Measurements from ENCODE around the gene POLE. TPM values are rescaled to one million over a fixed set of nuclear protein-coding genes. Genes with fewer than 3 reads are reported as not detected.

Gene POLE
- total and polyA plus RNA-seq, 9 of the 15 experiments (the other 6 are each of a cell fraction or from before 2014, with no cell fraction given), result 2.4 to 154 (median 49.6) TPM

GRCh38 chr12:132606466-132606865 lies 80.7 kb downstream of the POLE start:
- ChIA-PET CTCF (ENCODE audit: low intra/inter-chr PET ratio) (no interaction called here), POLR2A (no interaction called here)
- 13% methylated on average over 16 of the region's 16 CpGs for WGBS (ENCODE audit: insufficient coverage, low coverage, missing lambda C conversion rate)
- DNase-seq (ENCODE audit: extremely low read depth in 1 of 4, low spot score in 3 of 4) (no peak), FAIRE-seq (no peak), ATAC-seq (no peak)
- H2AFZ ChIP-seq (ENCODE audit: low read depth, low read length), result no peak overlapping the region
- BruUV-seq (replicated peaks), result no TSS peak
- H3K36me3 ChIP-seq (ENCODE audit: control insufficient read depth, insufficient read depth, low read length), result no peaks in the 10 kb centered on the region
- H3K79me2 ChIP-seq (ENCODE audit: control insufficient read depth, insufficient read depth, low read length), result no peaks in the 10 kb centered on the region
- peaks cover 51 to 91% of the 10 kb centered on the region in 2 experiments for H3K27me3 ChIP-seq (ENCODE audit: control insufficient read depth in 2 of 2, insufficient read depth in 2 of 2, low read length in 2 of 2)
- H3K4me2 ChIP-seq (ENCODE audit: insufficient read depth, low read length), result no peak overlapping the region
- no peak overlapping the region for H3K9ac ChIP-seq (ENCODE audit: insufficient read depth in 1 of 2, low read depth in 2 of 2, low read length in 2 of 2)
- no peak overlapping the region for H3K27ac ChIP-seq (ENCODE audit: extremely low read depth, low read depth, low read length)
- no peak overlapping the region for H3K4me3 ChIP-seq
- no peaks in the 10 kb centered on the region; the same call in 1 of the 2 replicates for H4K20me1 ChIP-seq (replicated peaks; ENCODE audit: control insufficient read depth, insufficient read depth, low read length)
- in situ Hi-C loops (cut with MboI) (no loop called here), intact Hi-C loops (cut with micrococcal nuclease) (no loop called here)
- no peaks in the 10 kb centered on the region for H3K9me3 ChIP-seq (replicated peaks; ENCODE audit: control insufficient read depth, insufficient read depth, low read depth, low read length)
- H3K4me1 ChIP-seq (replicated peaks in 1 of 2; ENCODE audit: control insufficient read depth in 2 of 2, insufficient read depth in 2 of 2, low read length in 2 of 2), result peaks cover 0 to 56% of the 10 kb centered on the region in 2 experiments; a peak in 3 of 5 replicates
- TF ChIP-seq PML (IDR thresholded peaks at IDR 0.05; ENCODE audit: low read length), result no peak
- no peak for TF ChIP-seq AFF4 (CRISPR knock-in tag; IDR thresholded peaks at IDR 0.05)
- TF ChIP-seq HDAC2 (IDR thresholded peaks at IDR 0.05), result no peak
- TF ChIP-seq POLR2H (tag; IDR thresholded peaks at IDR 0.05; ENCODE audit: low read depth), result no peak
- TF ChIP-seq ZNF668 (CRISPR knock-in tag; IDR thresholded peaks at IDR 0.05), result no peak
- no peak for TF ChIP-seq ZFX (CRISPR knock-in tag; IDR thresholded peaks at IDR 0.05)
- no peak for TF ChIP-seq MAFF (IDR thresholded peaks at IDR 0.05; ENCODE audit: low read length)
- TF ChIP-seq ZKSCAN8 (CRISPR knock-in tag; IDR thresholded peaks at IDR 0.05), result no peak
- TF ChIP-seq UBTF (IDR thresholded peaks at IDR 0.05; ENCODE audit: borderline replicate concordance in 1 of 2, low read depth in 2 of 2, low read length in 2 of 2), result no peak
- TF ChIP-seq NR0B1 (IDR thresholded peaks at IDR 0.05; ENCODE audit: partially characterized antibody), result no peak
- no peak for TF ChIP-seq TGIF2 (CRISPR knock-in tag; IDR thresholded peaks at IDR 0.05)
- TF ChIP-seq NCOR1 (IDR thresholded peaks at IDR 0.05), result no peak
- TF ChIP-seq KLF6 (CRISPR knock-in tag; IDR thresholded peaks at IDR 0.05; ENCODE audit: borderline replicate concordance), result no peak
- TF ChIP-seq ZNF23 (CRISPR knock-in tag; IDR thresholded peaks at IDR 0.05), result no peak
- no peak for TF ChIP-seq CEBPG (CRISPR knock-in tag; IDR thresholded peaks at IDR 0.05)
- no peak for TF ChIP-seq CEBPG (tag; conservative IDR thresholded peaks at IDR 0.05 in 1 of 2, IDR thresholded peaks at IDR 0.05 in 1 of 2)
- no peaks in the 10 kb centered on the region for H3K9me1 ChIP-seq (ENCODE audit: control insufficient read depth, insufficient read depth, low read length)
